SK-N-SH (cell line): Measurements from ENCODE around the gene GCDH. TPM values are rescaled to one million over a fixed set of nuclear protein-coding genes. Genes with fewer than 3 reads are reported as not detected.

Experiments
- CTCF ChIA-PET: fragments of 300-600, 350-600 bp; formaldehyde crosslinking; extraction: SDS; loops from one replicate; lab custom pipeline; 2021; lab: Yijun Ruan, JAX
- POLR2A ChIA-PET: fragments of 350-600 bp; sonication (Branson Sonifier 250); formaldehyde crosslinking; extraction: SDS; loops from one replicate; lab custom pipeline; 2020; ENCODE audit warnings: antibody characterized with exemption, inconsistent platforms; lab: Yijun Ruan, JAX
- DNase-seq: peaks from one replicate; pipeline ENCODE4 v3.0.0; 2012
- H2AFZ ChIP-seq: fragments of 200-600 bp; sonication (generic); 2 replicates; pipeline ENCODE4 v1.8.1; 2016; ENCODE audit warnings: antibody characterized with exemption, mild to moderate bottlenecking, low read depth
- H3F3A ChIP-seq: fragments of 200-600 bp; sonication (generic); replicated peaks from 2 replicates; pipeline ENCODE3; 2016; ENCODE audit warnings: antibody characterized with exemption, mild to moderate bottlenecking; ENCODE audit not compliant: insufficient read depth
- H3K27ac ChIP-seq, 2 experiments: fragments of 200-500 bp in 1 of 2; fragments of 200-600 bp in 1 of 2; sonication (Bioruptor generic) in 1 of 2; sonication (generic), shearing (Covaris generic) in 1 of 2; 2 replicates each; pipeline versions ENCODE4 v1.5.1 to v1.6.1; 2014 to 2016; ENCODE audit warnings: low read depth in 2 of 2, inconsistent platforms in 1 of 2, low read length in 1 of 2, mild to moderate bottlenecking in 1 of 2, mixed read lengths in 1 of 2
- H3K27me3 ChIP-seq: fragments of 200-600 bp; sonication (generic), shearing (Covaris generic); 2 replicates; pipeline ENCODE4 v1.6.1; 2016; ENCODE audit warnings: mixed run types; ENCODE audit not compliant: insufficient read depth
- H3K36me3 ChIP-seq, 2 experiments: fragments of 200-500 bp in 1 of 2; fragments of 200-600 bp in 1 of 2; sonication (Bioruptor generic) in 1 of 2; sonication (generic) in 1 of 2; replicated peaks in 1 of 2; 2 replicates each; pipeline versions ENCODE3 to v1.5.1; 2014 to 2016; ENCODE audit warnings: low read length in 1 of 2, mild to moderate bottlenecking in 1 of 2; ENCODE audit not compliant: insufficient read depth in 2 of 2, control insufficient read depth in 1 of 2
- H3K4me1 ChIP-seq, 2 experiments: fragments of 200-500 bp in 1 of 2; fragments of 200-600 bp in 1 of 2; sonication (Bioruptor generic) in 1 of 2; sonication (generic), shearing (Covaris generic) in 1 of 2; 2 replicates each; pipeline versions ENCODE4 v1.5.1 to v1.6.1; 2014 to 2016; ENCODE audit warnings: low read depth in 1 of 2, low read length in 1 of 2, mixed run types in 1 of 2; ENCODE audit not compliant: insufficient read depth in 2 of 2, control insufficient read depth in 1 of 2
- H3K4me2 ChIP-seq: fragments of 200-600 bp; sonication (generic), shearing (Covaris generic); 2 replicates; pipeline ENCODE4 v1.6.1; 2017; ENCODE audit warnings: mixed run types
- H3K4me3 ChIP-seq, 2 experiments: fragments of 200-500 bp in 1 of 2; fragments of 200-600 bp in 1 of 2; sonication (Bioruptor generic) in 1 of 2; sonication (generic), shearing (Covaris generic) in 1 of 2; 2 replicates each; pipeline versions ENCODE4 v1.5.1 to v1.8.1; 2014 to 2016; ENCODE audit warnings: low read depth in 2 of 2, inconsistent platforms in 1 of 2, low read length in 1 of 2, mild to moderate bottlenecking in 1 of 2, mixed read lengths in 1 of 2, moderate library complexity in 1 of 2
- H3K79me2 ChIP-seq: fragments of 200-600 bp; sonication (generic); 2 replicates; pipeline ENCODE4 v1.8.1; 2017; ENCODE audit warnings: mild to moderate bottlenecking; ENCODE audit not compliant: insufficient read depth
- H3K9ac ChIP-seq: fragments of 200-600 bp; sonication (generic); 2 replicates; pipeline ENCODE4 v1.6.1; 2017; ENCODE audit warnings: mixed run types
- H3K9me2 ChIP-seq: fragments of 200-600 bp; sonication (generic); 2 replicates; pipeline ENCODE4 v1.6.1; 2017; ENCODE audit warnings: mixed run types
- H3K9me3 ChIP-seq: fragments of 200-600 bp; sonication (generic); 2 replicates; pipeline ENCODE4 v1.6.1; 2017; ENCODE audit warnings: mixed run types, mild to moderate bottlenecking, moderate library complexity
- H4K20me1 ChIP-seq: fragments of 200-600 bp; sonication (generic); 2 replicates; pipeline ENCODE4 v1.6.1; 2017; ENCODE audit warnings: mild to moderate bottlenecking, mixed run types; ENCODE audit not compliant: insufficient read depth
- CHD2 ChIP-seq: fragments of 150-350 bp; IDR thresholded peaks from 2 replicates; pipeline ENCODE4 v1.6.1; 2018; ENCODE audit warnings: low read length; ENCODE audit not compliant: partially characterized antibody
- EP300 ChIP-seq, 2 experiments: IDR thresholded peaks; 2 replicates each; pipeline versions ENCODE4 v1.4.0 to v1.6.1; 2012; ENCODE audit warnings: borderline replicate concordance in 1 of 2, low read depth in 1 of 2, low read length in 1 of 2
- FOSL2 ChIP-seq: IDR thresholded peaks from 2 replicates; pipeline ENCODE4 v1.4.0; 2012; ENCODE audit warnings: low read depth, mild to moderate bottlenecking, moderate library complexity, borderline replicate concordance
- GABPA ChIP-seq: IDR thresholded peaks from 2 replicates; pipeline ENCODE4 v1.4.0; 2012; ENCODE audit warnings: low read depth, mild to moderate bottlenecking
- IRF3 ChIP-seq: fragments of 150-350 bp; IDR thresholded peaks from 2 replicates; pipeline ENCODE4 v1.6.1; 2016; ENCODE audit warnings: mild to moderate bottlenecking, low read depth, low read length
- MXI1 ChIP-seq: IDR thresholded peaks from 2 replicates; pipeline ENCODE4 v1.6.1; 2012; ENCODE audit warnings: mild to moderate bottlenecking, low read depth, low read length, improper control_type of control experiment
- NFIC ChIP-seq: IDR thresholded peaks from 2 replicates; pipeline ENCODE4 v1.4.0; 2012; ENCODE audit warnings: borderline replicate concordance
- RCOR1 ChIP-seq: fragments of 150-350 bp; IDR thresholded peaks from 2 replicates; pipeline ENCODE4 v1.6.1; 2017; ENCODE audit warnings: antibody characterized with exemption, low read length
- RFX5 ChIP-seq: IDR thresholded peaks from 2 replicates; pipeline ENCODE4 v1.6.1; 2012; ENCODE audit warnings: mild to moderate bottlenecking, improper control_type of control experiment, low read length
- RXRA ChIP-seq: IDR thresholded peaks from 2 replicates; pipeline ENCODE4 v1.4.0; 2012; ENCODE audit warnings: low read depth, mild to moderate bottlenecking, borderline replicate concordance
- SMC3 ChIP-seq: IDR thresholded peaks from 2 replicates; pipeline ENCODE4 v1.6.1; 2012; ENCODE audit warnings: low read depth, low read length, improper control_type of control experiment
- TAF1 ChIP-seq: IDR thresholded peaks from 2 replicates; pipeline ENCODE4 v1.6.1; 2012; ENCODE audit warnings: low read depth, mild to moderate bottlenecking, low read length, moderate library complexity, borderline replicate concordance
- YY1 ChIP-seq: IDR thresholded peaks from 2 replicates; pipeline ENCODE4 v1.4.0; 2012; ENCODE audit warnings: low read depth, mild to moderate bottlenecking
- ZBTB33 ChIP-seq: IDR thresholded peaks from 2 replicates; pipeline ENCODE4 v1.4.0; 2012; ENCODE audit warnings: low read depth, borderline replicate concordance
- WGBS: methylation state at CpG from one replicate; pipeline ENCODE4 v1.1.6; 2017; ENCODE audit warnings: low lambda C conversion rate; 5-methylcytosine and 5-hydroxymethylcytosine counted together
- polyA plus RNA-seq, 3 experiments: library from polyadenylated mRNA; depleted of rRNA; stranded (reverse); fragments of >200 nt; gene quantifications; 2 replicates each; pipeline ENCODE4 v1.2.3, GENCODE V29; 2012
- TF ChIP-seq, protein P1 (sequence below): IDR thresholded peaks from 2 replicates; pipeline ENCODE4 v1.4.0; 2012; ENCODE audit warnings: low read depth
- TF ChIP-seq, protein P2 (sequence below): IDR thresholded peaks from 2 replicates; pipeline ENCODE4 v1.4.0; 2012; ENCODE audit warnings: low read depth, borderline replicate concordance
- TF ChIP-seq, protein P3 (sequence below): fragments of 200-600 bp; sonication (generic); IDR thresholded peaks from 2 replicates; pipeline ENCODE4 v1.6.1; 2017; ENCODE audit warnings: antibody characterized with exemption, mild to moderate bottlenecking, moderate library complexity

The GCDH gene
- polyA plus RNA-seq, 1 of the 3 experiments (the other 2 are of a cell fraction) = 29.4 TPM

DNA sequence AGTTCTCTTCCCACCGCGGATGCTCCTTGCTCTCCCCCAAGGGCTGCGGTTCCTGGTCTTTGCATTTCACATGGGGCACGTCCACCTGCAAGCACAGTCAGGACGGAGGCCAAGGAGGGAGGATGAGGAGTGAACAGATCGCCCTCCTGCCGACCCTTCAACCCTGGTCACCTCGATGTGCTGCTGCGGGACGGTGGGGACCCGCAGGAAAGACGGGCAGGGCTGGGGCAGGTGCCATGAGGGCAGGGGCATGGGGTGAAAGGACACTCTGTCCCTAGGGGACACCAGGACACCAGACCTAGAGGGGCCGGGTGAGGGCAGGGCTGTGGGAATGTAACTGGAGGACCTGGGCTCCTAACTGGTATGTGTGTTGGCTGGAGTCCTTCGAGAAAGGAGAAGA is 27.3 kb downstream of the GCDH start:
- no peak overlapping the region for H2AFZ ChIP-seq
- no peak for TF ChIP-seq IRF3
- TF ChIP-seq TAF1 = no peak
- TF ChIP-seq CHD2 = no peak
- no peak for TF ChIP-seq YY1
- no peak for TF ChIP-seq SMC3
- no peak for TF ChIP-seq ZBTB33
- TF ChIP-seq RXRA = no peak
- no peak for TF ChIP-seq NFIC
- TF ChIP-seq EP300 (IDR thresholded peaks at IDR 0.05; ENCODE audit: borderline replicate concordance in 1 of 2, low read depth in 1 of 2, low read length in 1 of 2) = no peak
- TF ChIP-seq, protein P1, sequence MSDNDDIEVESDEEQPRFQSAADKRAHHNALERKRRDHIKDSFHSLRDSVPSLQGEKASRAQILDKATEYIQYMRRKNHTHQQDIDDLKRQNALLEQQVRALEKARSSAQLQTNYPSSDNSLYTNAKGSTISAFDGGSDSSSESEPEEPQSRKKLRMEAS = no peak
- no peak for TF ChIP-seq FOSL2
- TF ChIP-seq, protein P2, sequence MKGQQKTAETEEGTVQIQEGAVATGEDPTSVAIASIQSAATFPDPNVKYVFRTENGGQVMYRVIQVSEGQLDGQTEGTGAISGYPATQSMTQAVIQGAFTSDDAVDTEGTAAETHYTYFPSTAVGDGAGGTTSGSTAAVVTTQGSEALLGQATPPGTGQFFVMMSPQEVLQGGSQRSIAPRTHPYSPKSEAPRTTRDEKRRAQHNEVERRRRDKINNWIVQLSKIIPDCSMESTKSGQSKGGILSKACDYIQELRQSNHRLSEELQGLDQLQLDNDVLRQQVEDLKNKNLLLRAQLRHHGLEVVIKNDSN = no peak
- TF ChIP-seq RCOR1 = no peak
- TF ChIP-seq RFX5 = no peak
- TF ChIP-seq GABPA = no peak
- no peak for TF ChIP-seq MXI1
- TF ChIP-seq, protein P3, sequence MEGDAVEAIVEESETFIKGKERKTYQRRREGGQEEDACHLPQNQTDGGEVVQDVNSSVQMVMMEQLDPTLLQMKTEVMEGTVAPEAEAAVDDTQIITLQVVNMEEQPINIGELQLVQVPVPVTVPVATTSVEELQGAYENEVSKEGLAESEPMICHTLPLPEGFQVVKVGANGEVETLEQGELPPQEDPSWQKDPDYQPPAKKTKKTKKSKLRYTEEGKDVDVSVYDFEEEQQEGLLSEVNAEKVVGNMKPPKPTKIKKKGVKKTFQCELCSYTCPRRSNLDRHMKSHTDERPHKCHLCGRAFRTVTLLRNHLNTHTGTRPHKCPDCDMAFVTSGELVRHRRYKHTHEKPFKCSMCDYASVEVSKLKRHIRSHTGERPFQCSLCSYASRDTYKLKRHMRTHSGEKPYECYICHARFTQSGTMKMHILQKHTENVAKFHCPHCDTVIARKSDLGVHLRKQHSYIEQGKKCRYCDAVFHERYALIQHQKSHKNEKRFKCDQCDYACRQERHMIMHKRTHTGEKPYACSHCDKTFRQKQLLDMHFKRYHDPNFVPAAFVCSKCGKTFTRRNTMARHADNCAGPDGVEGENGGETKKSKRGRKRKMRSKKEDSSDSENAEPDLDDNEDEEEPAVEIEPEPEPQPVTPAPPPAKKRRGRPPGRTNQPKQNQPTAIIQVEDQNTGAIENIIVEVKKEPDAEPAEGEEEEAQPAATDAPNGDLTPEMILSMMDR = no peak
- CTCF ChIA-PET = no interaction called here
- H4K20me1 ChIP-seq = no peaks in the 10 kb centered on the region
- H3K27ac ChIP-seq = no peak overlapping the region
- POLR2A ChIA-PET = interaction anchor here (1.1 to 2.1 kb wide), 2 partner anchors 15 to 27 kb away, joined by 4 to 11 read pairs; partner anchors contain the start of genes FARSA and GCDH
- 95% methylated on average over 14 of the region's 14 CpGs for WGBS
- no peaks in the 10 kb centered on the region for H3K79me2 ChIP-seq
- no peaks in the 10 kb centered on the region for H3K9me2 ChIP-seq
- peaks cover 21% of the 10 kb centered on the region for H3F3A ChIP-seq
- H3K4me2 ChIP-seq = no peak overlapping the region
- no peaks in the 10 kb centered on the region for H3K9me3 ChIP-seq
- peaks cover 4 to 10% of the 10 kb centered on the region in 2 experiments for H3K36me3 ChIP-seq
- H3K9ac ChIP-seq = no peak overlapping the region
- no peak overlapping the region for H3K4me3 ChIP-seq
- H3K27me3 ChIP-seq = no peaks in the 10 kb centered on the region
- H3K4me1 ChIP-seq = peaks cover 0 to 10% of the 10 kb centered on the region in 2 experiments; a peak in 1 of 4 replicates
- no peak for DNase-seq
